SIG-M5 (cell line): ENCODE data around the gene IL10.

Experiments used
- DNase-seq: peaks from one replicate; lab custom pipeline; 2025; lab: John Stamatoyannopoulos, UW

The IL10 gene

GRCh38 chr1:206772243-206772937 lies at the start of gene IL10:
Gene IL10, minus strand, starts transcription at chr1:206772494. Its CDS starts 59 bp downstream, at chr1:206772435.
- DNase-seq = no peak

- DNase-seq = no peak
Observed at GRCh38 chr1:206821493-206821892, 49.2 kb upstream of the IL10 start.

- DNase-seq = no peak
Observed at GRCh38 chr1:206816390-206817287, 44.3 kb upstream of the IL10 start.

DNA sequence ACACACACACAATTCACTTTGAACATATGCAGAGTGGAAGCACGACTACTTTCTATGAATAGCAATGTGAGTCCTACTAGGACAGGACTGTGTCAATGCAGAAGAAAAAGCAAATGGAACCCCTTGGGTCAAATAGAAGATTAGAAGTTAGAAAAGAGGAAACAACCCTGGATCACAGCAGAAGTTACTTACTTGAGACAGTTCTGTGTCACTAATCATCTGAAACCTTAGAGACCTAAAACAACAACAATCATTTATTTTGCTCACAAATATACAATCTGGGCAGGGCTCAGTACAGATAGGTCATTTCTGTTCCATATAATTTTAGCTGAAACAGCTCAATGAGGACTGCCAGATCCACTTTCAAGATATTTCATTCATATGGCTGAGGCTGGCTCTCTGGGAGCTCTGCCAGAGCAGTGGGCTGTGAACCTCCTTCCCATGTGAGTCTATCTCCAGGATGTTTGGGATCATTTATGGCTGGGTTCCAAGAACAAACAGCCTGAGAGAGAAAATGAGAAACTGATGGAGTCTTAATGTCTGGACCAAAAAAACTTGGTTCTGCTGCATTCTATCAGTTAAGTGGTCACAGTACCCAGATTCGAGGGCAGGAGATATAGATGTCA lies 42.5 kb upstream of the IL10 start:
- no peak for DNase-seq

DNA sequence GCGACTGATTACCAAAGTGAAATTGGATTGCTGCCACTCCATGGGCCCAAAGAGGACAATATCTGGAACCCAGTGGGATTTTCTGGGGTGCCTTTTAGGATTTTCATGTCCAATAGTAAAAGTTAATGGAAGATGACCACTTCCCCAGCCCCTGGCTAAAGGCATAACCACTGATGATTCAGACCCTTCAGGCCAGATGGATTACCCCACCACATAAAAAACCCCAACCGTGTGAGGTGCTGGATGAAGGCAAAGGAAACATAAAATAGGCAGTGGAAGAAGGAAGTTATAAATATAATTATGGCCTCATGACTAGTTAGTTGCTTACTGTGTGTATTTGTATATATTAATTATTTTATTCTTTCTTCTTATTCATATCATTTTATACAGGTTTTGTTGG lies 40.2 kb upstream of the IL10 start:
- DNase-seq = no peak

GRCh38 chr1:206809504-206810084 lies 37.3 kb upstream of the IL10 start:
- no peak for DNase-seq

DNA sequence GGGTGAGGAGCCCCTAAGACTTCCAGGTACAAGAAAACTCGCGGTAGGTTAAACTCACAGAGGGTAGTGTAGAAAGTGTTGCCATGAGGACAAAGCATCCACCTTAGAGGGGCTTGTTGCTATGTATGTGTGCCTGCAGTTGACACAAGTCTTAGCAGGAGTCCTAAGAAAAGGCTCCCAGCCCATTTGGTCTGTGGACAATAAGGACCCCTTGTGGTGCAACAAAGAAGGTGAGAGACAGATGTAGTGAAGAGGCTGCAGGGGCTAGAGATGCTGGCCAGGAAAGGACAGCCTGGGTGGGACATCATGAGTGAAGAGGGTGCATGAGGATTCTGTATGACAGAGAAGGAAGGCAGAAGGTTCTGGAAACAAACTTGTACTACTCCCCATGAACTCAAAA lies 36.3 kb upstream of the IL10 start:
- DNase-seq = no peak

DNA sequence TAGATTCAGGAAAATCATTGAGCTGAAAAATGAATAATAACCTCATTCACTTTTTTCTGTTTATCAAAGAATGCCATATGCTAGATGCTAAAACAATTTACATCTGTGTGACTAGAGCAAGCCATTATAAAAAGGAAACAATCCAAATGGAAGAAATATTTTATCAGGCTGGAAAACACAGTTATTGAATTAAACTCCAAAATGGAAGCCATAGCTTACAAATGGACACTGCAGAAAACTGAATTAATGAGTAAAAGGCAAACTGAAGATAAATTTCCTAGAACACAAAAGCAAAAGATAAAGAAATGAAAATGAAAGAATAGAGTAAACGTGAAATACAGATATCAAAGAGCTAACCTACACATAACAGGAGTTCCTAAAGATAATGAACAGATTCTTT lies 33.1 kb upstream of the IL10 start:
- no peak for DNase-seq

DNA sequence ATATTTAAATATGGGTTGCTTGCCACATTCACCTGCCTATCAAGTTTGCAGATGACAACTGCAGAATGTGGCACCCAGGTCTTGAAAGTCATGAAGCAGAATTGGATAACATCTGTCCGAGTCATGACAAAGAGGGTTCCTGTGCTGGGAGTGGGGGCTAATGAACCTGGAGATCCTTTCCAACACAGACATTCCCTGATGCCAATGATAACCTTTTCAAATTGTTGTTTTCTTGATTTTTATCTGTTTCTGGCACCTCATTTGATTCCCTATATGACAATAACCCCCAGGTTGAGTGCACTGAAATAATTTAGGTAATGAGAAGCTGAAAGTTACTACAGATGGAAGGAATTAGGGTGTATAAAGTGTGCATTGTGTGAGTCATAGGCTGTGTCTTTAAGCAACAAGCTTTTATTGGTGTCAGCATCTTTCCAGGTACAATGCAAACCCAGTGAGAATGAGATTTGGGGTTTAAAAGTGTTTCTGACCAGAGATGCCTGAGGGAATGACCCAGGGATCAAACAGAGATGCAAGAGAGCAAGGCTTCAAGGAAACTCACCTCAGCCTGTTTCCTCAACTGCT lies 32.0 kb upstream of the IL10 start:
- no peak for DNase-seq

GRCh38 chr1:206803221-206803730 lies 31.0 kb upstream of the IL10 start:
- DNase-seq = no peak

GRCh38 chr1:206802401-206802800 lies 30.1 kb upstream of the IL10 start:
- DNase-seq = no peak

DNA sequence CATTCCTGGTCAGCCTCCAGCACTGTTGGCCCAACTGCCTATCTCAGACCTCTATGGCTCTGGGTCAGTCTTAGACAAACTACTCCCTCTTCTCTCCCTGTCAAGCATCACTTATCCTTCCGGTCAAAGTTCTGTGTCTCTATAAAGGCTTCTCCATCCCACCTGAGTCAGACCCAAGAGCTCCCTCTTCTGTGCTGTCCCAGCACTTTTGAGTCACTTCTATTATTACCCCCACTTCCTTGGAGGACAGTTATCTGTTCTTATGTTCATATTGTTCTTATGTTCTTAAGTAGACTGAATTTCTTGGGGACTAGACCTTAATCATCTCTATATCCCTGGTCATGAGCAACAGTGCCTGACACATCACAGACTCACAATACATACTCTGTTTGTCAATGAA lies 29.2 kb upstream of the IL10 start:
- no peak for DNase-seq

DNA sequence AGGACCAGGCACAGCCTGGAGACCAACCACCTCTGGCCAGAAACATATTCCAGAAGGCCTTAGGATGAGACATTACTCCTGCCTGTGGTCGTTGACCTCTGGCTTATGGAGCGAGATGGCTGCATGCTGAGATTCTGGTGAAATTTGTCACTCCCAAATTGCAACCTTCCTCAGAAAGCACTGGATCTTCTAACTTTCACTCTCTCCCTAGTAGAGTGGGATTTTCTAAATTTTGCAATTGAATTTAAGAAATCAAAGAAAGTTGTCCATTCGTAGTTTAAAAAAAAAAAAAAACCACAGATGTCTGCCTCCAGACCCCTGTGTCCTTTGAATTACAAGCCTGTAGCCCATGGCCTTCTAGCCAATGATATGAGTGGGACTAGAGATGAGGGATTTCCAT lies 28.6 kb upstream of the IL10 start:
- no peak for DNase-seq

DNA sequence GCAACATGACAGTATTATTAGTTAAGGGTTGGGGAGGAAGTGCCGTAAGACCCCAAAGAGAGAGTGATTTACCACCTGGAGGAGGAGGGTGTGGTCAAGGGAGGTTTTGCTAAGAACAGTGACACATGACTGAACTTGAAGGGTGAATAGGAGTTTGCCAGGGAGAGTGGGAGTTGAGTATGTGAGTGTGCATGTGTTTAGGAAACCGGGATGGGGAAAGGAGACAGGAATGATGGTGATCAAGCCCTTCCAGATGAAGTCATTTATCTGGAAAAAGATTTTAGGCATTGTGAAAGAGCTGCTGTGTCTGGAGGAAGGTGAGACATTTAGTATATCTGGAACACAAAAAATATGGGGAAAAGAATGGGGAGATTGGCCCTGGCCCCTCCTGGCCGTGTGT lies 28.1 kb upstream of the IL10 start:
- DNase-seq = no peak

- DNase-seq = no peak
Observed at GRCh38 chr1:206799311-206799710, 27.0 kb upstream of the IL10 start.

DNA sequence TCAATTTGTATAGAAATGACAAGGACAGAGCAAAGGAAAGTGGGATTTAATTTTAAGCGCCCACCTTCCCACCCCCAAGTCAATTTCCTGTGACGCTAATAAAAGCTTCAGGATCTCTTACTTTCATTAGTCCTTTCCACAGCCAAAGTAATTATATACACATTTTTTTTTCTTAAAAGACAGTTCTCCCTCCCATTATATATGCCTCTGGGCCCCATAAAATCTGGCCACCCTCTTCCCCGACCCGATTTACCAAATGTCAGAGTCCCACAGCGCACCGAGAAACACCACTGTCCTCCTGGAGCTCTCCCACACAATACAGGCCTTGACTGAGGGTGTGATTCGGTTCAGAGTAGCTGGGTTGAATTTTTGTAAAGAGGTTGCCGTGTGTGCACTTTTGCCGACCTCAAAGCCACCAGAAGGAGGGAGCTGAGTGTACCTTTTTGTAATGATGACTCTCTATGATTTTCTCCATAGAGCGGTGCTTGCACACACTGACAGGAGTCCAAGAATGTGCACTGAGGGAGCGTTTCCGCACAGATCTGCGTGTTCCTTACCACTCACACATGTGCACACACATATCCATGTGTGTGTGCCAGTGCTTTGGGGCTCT lies 26.2 kb upstream of the IL10 start:
- DNase-seq = no peak

DNA sequence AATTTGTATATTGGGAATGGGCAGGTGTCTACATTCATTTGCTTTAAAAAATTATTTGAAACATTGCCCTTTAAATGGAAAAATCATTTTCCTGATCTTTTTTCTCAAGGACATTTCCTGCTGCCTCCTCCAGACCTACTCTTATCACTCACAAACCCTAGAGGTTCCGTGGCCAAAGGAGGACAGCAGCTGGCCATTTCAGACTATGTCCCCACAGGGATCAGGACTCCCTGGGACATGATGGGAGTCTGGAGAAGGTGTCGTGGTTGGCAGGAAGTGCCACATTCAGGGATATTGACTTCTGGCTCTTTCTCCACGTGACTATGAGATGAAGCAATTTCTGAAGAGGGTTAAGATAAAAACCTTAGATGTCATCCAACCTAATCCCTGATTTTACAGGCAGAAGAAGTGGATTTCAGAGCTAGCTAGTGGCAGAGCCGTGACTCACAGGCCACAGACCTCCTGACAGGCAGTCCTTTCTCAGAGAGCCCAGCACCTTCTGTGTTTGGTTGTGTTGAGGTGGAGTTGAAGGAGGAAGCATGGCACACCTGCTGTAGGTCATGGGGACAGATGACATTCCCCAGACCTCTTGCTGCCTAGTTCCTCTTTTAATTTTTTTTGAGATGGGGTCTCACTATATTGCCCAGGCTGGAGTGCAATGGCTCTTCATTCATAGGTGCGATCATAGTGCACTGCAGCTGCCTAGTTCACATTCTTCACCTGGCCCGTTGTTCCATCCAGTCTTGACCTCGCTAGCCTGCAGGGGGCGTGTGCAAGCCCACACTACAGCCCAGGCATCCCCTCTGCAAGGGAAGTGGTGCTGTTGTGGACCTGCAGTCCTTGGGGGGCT lies 25.5 kb upstream of the IL10 start:
- DNase-seq = no peak

- no peak for DNase-seq
Observed at GRCh38 chr1:206796981-206797402, 24.7 kb upstream of the IL10 start.

- no peak for DNase-seq
Observed at GRCh38 chr1:206796116-206796515, 23.8 kb upstream of the IL10 start.

- no peak for DNase-seq
Observed at GRCh38 chr1:206794294-206794908, 22.1 kb upstream of the IL10 start.
